Adrenal gland (tissue), 5 donors: ENCODE data around the gene GPLD1.

Source experiments
- POLR2A ChIP-seq, 2 donors: fragments of 450-650 bp; IDR thresholded peaks; one replicate each; pipeline ENCODE4 v1.6.1; 2017; ENCODE audit warnings: antibody characterized with exemption in 2 of 2, mild to moderate bottlenecking in 2 of 2, moderate library complexity in 1 of 2
- TF ChIP-seq, protein P1 (sequence below), 6 experiments: fragments of 450-650 bp in 4 of 6; fragments of 200-600 bp in 2 of 6; sonication (generic) in 1 of 6; IDR thresholded peaks; 1 replicate in 5 of 6; 2 replicates in 1 of 6; pipeline versions ENCODE4 v1.5.1 to v1.8.0; 2016 to 2021; ENCODE audit warnings: antibody characterized with exemption in 6 of 6, mild to moderate bottlenecking in 2 of 6, moderate library complexity in 1 of 6
- donor health status: DM: no; HTN: no; CAD: no.

DNA sequence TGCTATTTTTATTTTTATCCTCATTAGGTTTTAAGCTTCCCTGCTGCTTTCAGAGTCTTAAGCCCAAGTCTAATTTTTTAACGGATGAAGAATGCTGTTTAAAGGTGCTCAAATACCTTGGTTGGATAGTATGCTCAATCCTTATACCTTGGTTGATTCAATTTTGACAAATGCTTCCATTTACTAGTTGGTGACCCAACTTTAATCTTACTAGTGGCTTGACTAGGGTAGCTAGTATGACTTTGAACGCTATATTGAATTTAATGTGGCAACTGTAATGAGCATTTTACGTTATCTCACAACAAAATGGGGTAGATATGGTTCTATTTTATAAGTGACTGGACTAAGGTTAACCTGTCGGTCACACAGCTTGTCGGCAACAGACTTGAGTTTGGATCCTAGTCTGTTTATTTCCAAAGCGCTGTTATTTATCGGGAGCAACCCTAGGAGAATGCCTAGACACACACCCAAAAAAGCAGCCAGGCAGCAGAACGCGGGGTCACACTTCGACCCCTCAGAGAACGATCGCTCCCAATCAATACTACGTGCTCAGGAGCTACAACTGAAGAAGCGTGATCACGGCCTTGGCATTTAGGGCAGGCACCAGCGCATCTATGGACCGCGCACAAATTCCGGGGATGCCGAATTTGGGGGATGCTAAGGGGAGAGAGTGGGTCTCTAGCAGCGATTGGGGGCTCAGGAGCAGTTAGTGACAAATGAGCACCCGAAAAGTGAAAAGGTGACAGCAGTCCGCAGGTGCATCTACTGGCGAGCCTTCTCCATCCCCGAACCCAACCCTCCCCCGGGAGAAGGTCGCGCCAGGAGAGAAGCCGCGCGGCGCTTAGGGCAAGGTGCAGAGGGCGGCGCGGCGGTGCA lies 4.8 kb upstream of the GPLD1 start:
- no peak for TF ChIP-seq POLR2A (IDR thresholded peaks at IDR 0.05)
- TF ChIP-seq, protein P1, sequence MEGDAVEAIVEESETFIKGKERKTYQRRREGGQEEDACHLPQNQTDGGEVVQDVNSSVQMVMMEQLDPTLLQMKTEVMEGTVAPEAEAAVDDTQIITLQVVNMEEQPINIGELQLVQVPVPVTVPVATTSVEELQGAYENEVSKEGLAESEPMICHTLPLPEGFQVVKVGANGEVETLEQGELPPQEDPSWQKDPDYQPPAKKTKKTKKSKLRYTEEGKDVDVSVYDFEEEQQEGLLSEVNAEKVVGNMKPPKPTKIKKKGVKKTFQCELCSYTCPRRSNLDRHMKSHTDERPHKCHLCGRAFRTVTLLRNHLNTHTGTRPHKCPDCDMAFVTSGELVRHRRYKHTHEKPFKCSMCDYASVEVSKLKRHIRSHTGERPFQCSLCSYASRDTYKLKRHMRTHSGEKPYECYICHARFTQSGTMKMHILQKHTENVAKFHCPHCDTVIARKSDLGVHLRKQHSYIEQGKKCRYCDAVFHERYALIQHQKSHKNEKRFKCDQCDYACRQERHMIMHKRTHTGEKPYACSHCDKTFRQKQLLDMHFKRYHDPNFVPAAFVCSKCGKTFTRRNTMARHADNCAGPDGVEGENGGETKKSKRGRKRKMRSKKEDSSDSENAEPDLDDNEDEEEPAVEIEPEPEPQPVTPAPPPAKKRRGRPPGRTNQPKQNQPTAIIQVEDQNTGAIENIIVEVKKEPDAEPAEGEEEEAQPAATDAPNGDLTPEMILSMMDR (IDR thresholded peaks at IDR 0.05), result no peak
